HepG2 (cell line): ENCODE data around the gene FERMT2. TPM values are rescaled to one million over a fixed set of nuclear protein-coding genes. Genes with fewer than 3 reads are reported as not detected.

Source experiments
- ATAC-seq: fragments of 200-7000 bp; cut with Tn5 transposase; 3 replicates; pipeline ENCODE4 v1.9.1; 2020; ENCODE audit warnings: mild to moderate bottlenecking, moderate library complexity
- BruUV-seq: library from RNA; stranded (reverse); fragments of 400-500 nt; replicated peaks from 2 replicates; lab custom pipeline; 2021; lab: Mats Ljungman, UMichigan
- CTCF ChIA-PET: fragments of 300-600 bp; formaldehyde crosslinking; extraction: SDS; loops from one replicate; lab custom pipeline; 2021; ENCODE audit warnings: low total read pairs, inconsistent platforms, low intra/inter-chr PET ratio; lab: Yijun Ruan, JAX
- POLR2A ChIA-PET: fragments of 350-600 bp; sonication (Branson Sonifier 250); formaldehyde crosslinking; loops from one replicate; lab custom pipeline; 2020; ENCODE audit warnings: antibody characterized with exemption, inconsistent platforms; lab: Yijun Ruan, JAX
- DNase-seq: peaks from one replicate; pipeline ENCODE4 v3.0.0-alpha.2; 2015; ENCODE audit warnings: low spot score
- FAIRE-seq: peaks from 3 replicates; lab custom pipeline; 2011; peaks lifted over from hg19 to GRCh38; lab: Jason Lieb, UNC
- H2AFZ ChIP-seq: one replicate; pipeline ENCODE4 v1.6.1; 2011; ENCODE audit warnings: low read length, inconsistent platforms
- H3K27ac ChIP-seq: fragments of 300-600 bp; 3 replicates; pipeline ENCODE4 v1.8.0; 2011; ENCODE audit warnings: mixed run types, mild to moderate bottlenecking, mixed read lengths, low read length, inconsistent platforms; ENCODE audit not compliant: insufficient read depth; ENCODE audit errors: extremely low read length
- H3K27me3 ChIP-seq, 2 experiments: fragments of 200-600 bp in 1 of 2; 2 replicates in 1 of 2; 3 replicates in 1 of 2; pipeline versions ENCODE4 v1.6.0 to v1.8.0; 2011; ENCODE audit warnings: low read length in 2 of 2, mild to moderate bottlenecking in 2 of 2, moderate library complexity in 2 of 2, inconsistent platforms in 1 of 2; ENCODE audit not compliant: insufficient read depth in 2 of 2, control insufficient read depth in 1 of 2
- H3K36me3 ChIP-seq, 2 experiments: fragments of 200-600 bp in 1 of 2; replicated peaks in 1 of 2; 2 replicates in 1 of 2; 3 replicates in 1 of 2; pipeline versions ENCODE4 v1.5.1 to v1.8.0; 2011; ENCODE audit warnings: low read length in 2 of 2, inconsistent platforms in 1 of 2; ENCODE audit not compliant: insufficient read depth in 2 of 2, control insufficient read depth in 1 of 2
- H3K4me1 ChIP-seq: 2 replicates; pipeline ENCODE4 v1.5.1; 2012; ENCODE audit warnings: low read length, inconsistent platforms; ENCODE audit not compliant: insufficient read depth
- H3K4me2 ChIP-seq: 2 replicates; pipeline ENCODE4 v1.6.0; 2011; ENCODE audit warnings: low read depth, low read length, inconsistent platforms
- H3K4me3 ChIP-seq, 3 experiments: fragments of 200-600 bp in 1 of 3; sonication (generic), shearing (Covaris generic) in 1 of 3; replicated peaks in 1 of 3; 2 replicates each; pipeline ENCODE4 v1.5.1; 2011 to 2016; ENCODE audit warnings: low read length in 3 of 3, inconsistent platforms in 2 of 3, low read depth in 2 of 3, mild to moderate bottlenecking in 2 of 3, control low read depth in 1 of 3, mixed read lengths in 1 of 3; ENCODE audit not compliant: insufficient read depth in 1 of 3
- H3K79me2 ChIP-seq: one replicate; pipeline ENCODE4 v1.6.1; 2011; ENCODE audit warnings: low read length, inconsistent platforms; ENCODE audit not compliant: insufficient read depth
- H3K9ac ChIP-seq: 2 replicates; pipeline ENCODE4 v1.6.0; 2011; ENCODE audit warnings: mild to moderate bottlenecking, low read depth, low read length, inconsistent platforms; ENCODE audit not compliant: insufficient read depth
- H3K9me3 ChIP-seq: 2 replicates; pipeline ENCODE4 v1.5.1; 2012; ENCODE audit warnings: mild to moderate bottlenecking, low read length
- H4K20me1 ChIP-seq: 2 replicates; pipeline ENCODE4 v1.6.0; 2011; ENCODE audit warnings: inconsistent platforms, mild to moderate bottlenecking, low read length, moderate library complexity; ENCODE audit not compliant: insufficient read depth
- ELF4 ChIP-seq: sonication (generic); formaldehyde crosslinking; IDR thresholded peaks from 2 replicates; pipeline ENCODE4 v1.5.0; 2020; ENCODE audit warnings: missing genetic modification reagents, mild to moderate bottlenecking, moderate library complexity, borderline replicate concordance
- GTF3A ChIP-seq: sonication (generic); formaldehyde crosslinking; conservative IDR thresholded peaks from 2 replicates; pipeline ENCODE4 v1.4.0; 2020; ENCODE audit warnings: mild to moderate bottlenecking, missing genetic modification reagents
- NCOA1 ChIP-seq: sonication (generic); formaldehyde crosslinking; IDR thresholded peaks from 2 replicates; pipeline ENCODE4 v1.9.0; 2021; ENCODE audit warnings: missing genetic modification reagents
- PHF5A ChIP-seq: IDR thresholded peaks from one replicate; pipeline ENCODE4 v1.6.1; 2018; ENCODE audit warnings: low read depth, missing genetic modification reagents; ENCODE audit not compliant: unreplicated experiment
- RBM39 ChIP-seq: fragments of 200-400 bp; formaldehyde crosslinking; IDR thresholded peaks from one replicate; pipeline ENCODE4 v1.6.1; 2018; ENCODE audit warnings: antibody characterized with exemption, mild to moderate bottlenecking, low read depth, low read length; ENCODE audit not compliant: poor library complexity, severe bottlenecking
- STAG1 ChIP-seq: sonication (generic); formaldehyde crosslinking; IDR thresholded peaks from 2 replicates; pipeline ENCODE4 v1.4.0; 2020; ENCODE audit warnings: missing genetic modification reagents
- ZBTB10 ChIP-seq: sonication (generic); formaldehyde crosslinking; IDR thresholded peaks from 2 replicates; pipeline ENCODE4 v1.4.0; 2020; ENCODE audit warnings: missing genetic modification reagents, borderline replicate concordance
- ZFAT ChIP-seq: sonication (generic); formaldehyde crosslinking; conservative IDR thresholded peaks from 2 replicates; pipeline ENCODE4 v1.8.1; 2023; ENCODE audit warnings: missing genetic modification reagents, inconsistent platforms
- ZFP36 ChIP-seq: fragments of 150-350 bp; IDR thresholded peaks from 2 replicates; pipeline ENCODE4 v1.6.1; 2018; ENCODE audit warnings: borderline replicate concordance, low read length, low read depth; ENCODE audit not compliant: partially characterized antibody
- ZFP36L1 ChIP-seq: sonication (generic); formaldehyde crosslinking; IDR thresholded peaks from 2 replicates; pipeline ENCODE4 v1.8.0; 2022; ENCODE audit warnings: mild to moderate bottlenecking, missing genetic modification reagents, moderate library complexity
- ZFP41 ChIP-seq: sonication (generic); formaldehyde crosslinking; IDR thresholded peaks from 2 replicates; pipeline ENCODE4 v1.4.0; 2020; ENCODE audit warnings: mild to moderate bottlenecking, missing genetic modification reagents, borderline replicate concordance
- ZIK1 ChIP-seq: sonication (generic); formaldehyde crosslinking; IDR thresholded peaks from 2 replicates; pipeline ENCODE4 v1.5.0; 2020; ENCODE audit warnings: mild to moderate bottlenecking, low read depth, missing genetic modification reagents, borderline replicate concordance
- ZNF253 ChIP-seq: sonication (generic); formaldehyde crosslinking; IDR thresholded peaks from 2 replicates; pipeline ENCODE4 v1.8.0; 2022; ENCODE audit warnings: mild to moderate bottlenecking, missing genetic modification reagents, borderline replicate concordance
- ZNF430 ChIP-seq: sonication (generic); formaldehyde crosslinking; IDR thresholded peaks from 2 replicates; pipeline ENCODE4 v1.9.0; 2021; ENCODE audit warnings: mild to moderate bottlenecking, missing genetic modification reagents
- ZNF431 ChIP-seq: sonication (generic); formaldehyde crosslinking; IDR thresholded peaks from 2 replicates; pipeline ENCODE4 v1.9.0; 2022; ENCODE audit warnings: missing genetic modification reagents, low read depth, mild to moderate bottlenecking, borderline replicate concordance
- ZNF773 ChIP-seq: sonication (generic); formaldehyde crosslinking; IDR thresholded peaks from 2 replicates; pipeline ENCODE4 v1.4.0; 2020; ENCODE audit warnings: missing genetic modification reagents, borderline replicate concordance
- ZNF784 ChIP-seq: sonication (generic); formaldehyde crosslinking; IDR thresholded peaks from 2 replicates; pipeline ENCODE4 v1.5.1; 2020; ENCODE audit warnings: missing genetic modification reagents, mild to moderate bottlenecking, borderline replicate concordance
- WGBS: methylation state at CpG from one replicate; pipeline ENCODE4 v1.1.6; 2017; ENCODE audit warnings: low lambda C conversion rate; 5-methylcytosine and 5-hydroxymethylcytosine counted together
- in situ Hi-C: cut with HindIII; loops from 2 replicates; pipeline ENCODE4 v1.10.0; 2017; ENCODE audit warnings: low pct_unique_long_range_greater_than_20kb; ENCODE audit not compliant: extremely low pct_ligation_motif_present
- intact Hi-C: fragments of 100-400 bp; cut with micrococcal nuclease; formaldehyde crosslinking; loops from one replicate; pipeline ENCODE4 v1.10.0; 2022; ENCODE audit not compliant: unreplicated experiment
- polyA plus RNA-seq, 8 experiments: library from polyadenylated mRNA; depleted of rRNA in 3 of 8; stranded (reverse) in 7 of 8; unstranded in 1 of 8; fragments of >200 nt; fragmentation: Illumina TruSeq in 4 of 8; extraction: Trizol in 4 of 8; gene quantifications; 2 replicates each; pipeline versions ENCODE4 v1.2.1 to v1.2.3, GENCODE V29; 2011 to 2016; ENCODE audit warnings: low read depth in 4 of 8, missing spikeins in 1 of 8, mixed read lengths in 1 of 8; ENCODE audit not compliant: insufficient read depth in 1 of 8
- total RNA-seq, 5 experiments: library from RNA; depleted of rRNA; stranded (reverse); fragments of >200 nt; fragmentation: Illumina TruSeq; extraction: Trizol; gene quantifications; 2 replicates each; pipeline ENCODE4 v1.2.3, GENCODE V29; 2016; ENCODE audit warnings: low read depth in 1 of 5

Gene FERMT2
- total and polyA plus RNA-seq, 2 of the 13 experiments (the other 11 are each of a cell fraction or from before 2014, with no cell fraction given) = 36.2 to 60.4 TPM

GRCh38 chr14:52913271-52913670 is 37.6 kb downstream of the FERMT2 start:
- TF ChIP-seq GTF3A (CRISPR knock-in tag) (no peak), ZFAT (CRISPR knock-in tag) (no peak), RBM39 (no peak), ZFP36 (no peak), ZFP36L1 (no peak), ELF4 (CRISPR knock-in tag) (no peak), ZNF253 (CRISPR knock-in tag) (no peak), ZBTB10 (CRISPR knock-in tag) (no peak), ZNF430 (CRISPR knock-in tag) (no peak), PHF5A (CRISPR knock-in tag) (no peak), ZNF784 (no peak), ZNF431 (CRISPR knock-in tag) (no peak), ZIK1 (CRISPR knock-in tag) (no peak), STAG1 (CRISPR knock-in tag) (no peak), ZFP41 (CRISPR knock-in tag) (no peak), ZNF773 (no peak), NCOA1 (CRISPR knock-in tag) (no peak)
- TF ChIP-seq, all 625 proteins: peak for 0
- Histone ChIP-seq H3K9me3 (no peaks in the 10 kb centered on the region), H3K4me3 (no peak overlapping the region), H3K9ac (no peak overlapping the region), H3K36me3 (peaks cover 8 to 27% of the 10 kb centered on the region in 2 experiments), H3K4me2 (no peak overlapping the region), H2AFZ (no peak overlapping the region), H3K79me2 (peaks cover 8% of the 10 kb centered on the region), H4K20me1 (no peaks in the 10 kb centered on the region), H3K4me1 (no peaks in the 10 kb centered on the region), H3K27ac (no peak overlapping the region), H3K27me3 (no peaks in the 10 kb centered on the region)
- WGBS = 71% methylated on average over 4 of the region's 4 CpGs
- FAIRE-seq (no peak), ATAC-seq (no peak), DNase-seq (no peak)
- ChIA-PET POLR2A (no interaction called here), CTCF (no interaction called here)
- BruUV-seq = no TSS peak
- in situ Hi-C loops (no loop called here), intact Hi-C loops (no loop called here)
